Liver (tissue), 9 donors: ENCODE data around the gene SH3D21. TPM values are rescaled to one million over a fixed set of nuclear protein-coding genes. Genes with fewer than 3 reads are reported as not detected.

Experiments
- DNase-seq: peaks from one replicate; pipeline ENCODE4 v3.0.0-alpha.2; 2017; ENCODE audit warnings: low spot score
- H3K27ac ChIP-seq, 2 donors: one replicate each; pipeline ENCODE4 v1.7.0; 2013; ENCODE audit warnings: inconsistent platforms in 2 of 2, low read length in 2 of 2, control low read depth in 1 of 2, low read depth in 1 of 2, mild to moderate bottlenecking in 1 of 2
- H3K27me3 ChIP-seq, 4 donors: one replicate each; pipeline versions ENCODE4 v1.6.1 to v1.7.0; 2013; ENCODE audit warnings: low read length in 3 of 4, inconsistent platforms in 1 of 4, mild to moderate bottlenecking in 1 of 4, moderate library complexity in 1 of 4; ENCODE audit not compliant: control insufficient read depth in 4 of 4, insufficient read depth in 4 of 4
- H3K36me3 ChIP-seq, 4 donors: one replicate each; pipeline versions ENCODE4 v1.6.1 to v1.7.0; 2013; ENCODE audit warnings: low read length in 3 of 4, mild to moderate bottlenecking in 3 of 4, low read depth in 1 of 4, moderate library complexity in 1 of 4; ENCODE audit not compliant: control insufficient read depth in 4 of 4, insufficient read depth in 3 of 4
- H3K4me1 ChIP-seq, 4 donors: one replicate each; pipeline versions ENCODE4 v1.6.1 to v1.7.0; 2013; ENCODE audit warnings: low read length in 3 of 4, mild to moderate bottlenecking in 3 of 4, moderate library complexity in 1 of 4; ENCODE audit not compliant: control insufficient read depth in 4 of 4, insufficient read depth in 4 of 4
- H3K4me3 ChIP-seq, 3 donors: one replicate each; pipeline versions ENCODE4 v1.6.1 to v1.7.0; 2013; ENCODE audit warnings: low read length in 3 of 3, control low read depth in 1 of 3, low read depth in 1 of 3, mild to moderate bottlenecking in 1 of 3
- H3K9ac ChIP-seq, 2 donors: one replicate each; pipeline ENCODE4 v1.7.0; 2013; ENCODE audit warnings: low read length in 2 of 2, mild to moderate bottlenecking in 2 of 2, moderate library complexity in 2 of 2, control low read depth in 1 of 2, low read depth in 1 of 2
- H3K9me3 ChIP-seq, 4 donors: one replicate each; pipeline versions ENCODE4 v1.6.1 to v1.7.0; 2013; ENCODE audit warnings: low read length in 3 of 4; ENCODE audit not compliant: control insufficient read depth in 4 of 4
- ATF3 ChIP-seq: IDR thresholded peaks from 2 replicates; pipeline ENCODE4 v1.6.1; 2016; ENCODE audit warnings: antibody characterized with exemption
- CTCF ChIP-seq: fragments of 150-350 bp; IDR thresholded peaks from 2 replicates; pipeline ENCODE4 v1.5.1; 2017; ENCODE audit warnings: improper control_type of control experiment, low read depth, low read length; ENCODE audit not compliant: missing input control
- EGR1 ChIP-seq, 2 donors: IDR thresholded peaks; 2 replicates each; pipeline ENCODE4 v1.6.1; 2016 to 2018; ENCODE audit warnings: antibody characterized with exemption in 2 of 2, low read depth in 2 of 2
- FOXA1 ChIP-seq: IDR thresholded peaks from 2 replicates; pipeline ENCODE4 v1.6.1; 2016; ENCODE audit warnings: antibody characterized with exemption
- FOXA2 ChIP-seq: IDR thresholded peaks from 2 replicates; pipeline ENCODE4 v1.6.1; 2016; ENCODE audit warnings: antibody characterized with exemption
- GABPA ChIP-seq, 2 donors: IDR thresholded peaks in 1 of 2; conservative IDR thresholded peaks in 1 of 2; 2 replicates each; pipeline ENCODE4 v1.6.1; 2016; ENCODE audit warnings: antibody characterized with exemption in 2 of 2, mild to moderate bottlenecking in 1 of 2, moderate library complexity in 1 of 2
- HNF4A ChIP-seq, 2 donors: conservative IDR thresholded peaks; 2 replicates each; pipeline ENCODE4 v1.6.1; 2016; ENCODE audit warnings: antibody characterized with exemption in 2 of 2, mild to moderate bottlenecking in 2 of 2
- HNF4G ChIP-seq: IDR thresholded peaks from 2 replicates; pipeline ENCODE4 v1.6.1; 2016; ENCODE audit warnings: antibody characterized with exemption
- JUND ChIP-seq, 2 donors: IDR thresholded peaks; 2 replicates each; pipeline ENCODE4 v1.6.1; 2016; ENCODE audit warnings: antibody characterized with exemption in 2 of 2
- MAX ChIP-seq: IDR thresholded peaks from 2 replicates; pipeline ENCODE4 v1.6.1; 2016; ENCODE audit warnings: antibody characterized with exemption
- NR2F2 ChIP-seq: IDR thresholded peaks from 2 replicates; pipeline ENCODE4 v1.6.1; 2016; ENCODE audit warnings: antibody characterized with exemption
- RAD21 ChIP-seq, 2 donors: IDR thresholded peaks; 2 replicates each; pipeline ENCODE4 v1.6.1; 2016; ENCODE audit warnings: antibody characterized with exemption in 2 of 2, mild to moderate bottlenecking in 2 of 2
- REST ChIP-seq: IDR thresholded peaks from 2 replicates; pipeline ENCODE4 v1.6.1; 2016; ENCODE audit warnings: antibody characterized with exemption, mild to moderate bottlenecking
- RXRA ChIP-seq, 2 donors: IDR thresholded peaks; 2 replicates each; pipeline ENCODE4 v1.6.1; 2017 to 2018; ENCODE audit warnings: antibody characterized with exemption in 2 of 2, mild to moderate bottlenecking in 1 of 2
- SP1 ChIP-seq: IDR thresholded peaks from 2 replicates; pipeline ENCODE4 v1.6.1; 2018; ENCODE audit warnings: antibody characterized with exemption, mild to moderate bottlenecking
- TAF1 ChIP-seq: conservative IDR thresholded peaks from 2 replicates; pipeline ENCODE4 v1.6.1; 2016; ENCODE audit warnings: antibody characterized with exemption, mild to moderate bottlenecking
- YY1 ChIP-seq: IDR thresholded peaks from 2 replicates; pipeline ENCODE4 v1.6.1; 2016; ENCODE audit warnings: antibody characterized with exemption, mild to moderate bottlenecking
- ZBTB33 ChIP-seq: IDR thresholded peaks from 2 replicates; pipeline ENCODE4 v1.6.1; 2016; ENCODE audit warnings: antibody characterized with exemption
- WGBS: extraction: QIAGEN DNeasy Blood & Tissue Kit; methylation state at CpG from one replicate; pipeline ENCODE4 v1.1.7; 2013; 5-methylcytosine and 5-hydroxymethylcytosine counted together
- polyA plus RNA-seq, 2 donors: library from polyadenylated mRNA; stranded (reverse) in 1 of 2; unstranded in 1 of 2; fragments of 200-250 nt in 1 of 2; fragments of >200 nt in 1 of 2; fragmentation: Nextera tagmentation in 1 of 2; extraction: Ambion mirVana in 1 of 2; gene quantifications; one replicate each; pipeline versions ENCODE4 v1.2.1 to v1.2.3, GENCODE V29; 2013 to 2015
- total RNA-seq, 2 donors: library from RNA; depleted of rRNA; stranded (reverse); fragments of >200 nt; gene quantifications; one replicate each; pipeline ENCODE4 v1.2.3, GENCODE V29; 2014
- donor health status: healthy.
- donor health status: healthy.
- donor health status: healthy.
- donor health status: healthy.
- donor health status: healthy.

The SH3D21 gene
- total and polyA plus RNA-seq, 4 donors: 0.29 to 1.0 (median 0.41) TPM

- WGBS: 83% methylated on average over 1 of the region's 1 CpG
- H3K9me3 ChIP-seq: no peaks in the 10 kb centered on the region
- peaks cover 3 to 9% (median 7%) of the 10 kb centered on the region in 4 donors for H3K4me1 ChIP-seq
- no peaks in the 10 kb centered on the region for H3K27me3 ChIP-seq
- H3K4me3 ChIP-seq: no peak overlapping the region
- H3K36me3 ChIP-seq: peaks cover 18 to 63% (median 52%) of the 10 kb centered on the region in 4 donors
- H3K27ac ChIP-seq: no peak overlapping the region
- DNase-seq: no peak
- no peak for TF ChIP-seq MAX
- TF ChIP-seq FOXA1: no peak
- TF ChIP-seq JUND (IDR thresholded peaks at IDR 0.05): no peak
- TF ChIP-seq TAF1: no peak
- no peak for TF ChIP-seq NR2F2
- no peak for TF ChIP-seq FOXA2
- TF ChIP-seq YY1: no peak
- no peak for TF ChIP-seq HNF4A (conservative IDR thresholded peaks at IDR 0.05)
- TF ChIP-seq CTCF: no peak
- TF ChIP-seq RAD21 (IDR thresholded peaks at IDR 0.05): no peak
- no peak for TF ChIP-seq EGR1 (IDR thresholded peaks at IDR 0.05; ENCODE audit: low read depth in 2 of 2)
- no peak for TF ChIP-seq ATF3
- no peak for TF ChIP-seq GABPA (IDR thresholded peaks at IDR 0.05 in 1 of 2, conservative IDR thresholded peaks at IDR 0.05 in 1 of 2)
- TF ChIP-seq ZBTB33: no peak
- no peak for TF ChIP-seq REST
- no peak for TF ChIP-seq HNF4G
- TF ChIP-seq RXRA (IDR thresholded peaks at IDR 0.05): no peak
- TF ChIP-seq SP1: no peak
- H3K9ac ChIP-seq: no peak overlapping the region
Observed at GRCh38 chr1:36301220-36301619, 4.9 kb upstream of the SH3D21 start.

- Histone ChIP-seq H3K4me1 (peaks cover 3 to 15% (median 11%) of the 10 kb centered on the region in 4 donors), H3K4me3 (no peak overlapping the region), H3K9ac (no peak overlapping the region), H3K36me3 (peaks cover 18 to 48% (median 41%) of the 10 kb centered on the region in 4 donors), H3K27ac (no peak overlapping the region), H3K9me3 (no peaks in the 10 kb centered on the region), H3K27me3 (no peaks in the 10 kb centered on the region)
- WGBS: 83% methylated on average over 5 of the region's 5 CpGs
- DNase-seq: no peak
- TF ChIP-seq ZBTB33 (no peak), JUND (IDR thresholded peaks at IDR 0.05) (no peak), FOXA2 (no peak), ATF3 (no peak), REST (no peak), NR2F2 (no peak), EGR1 (IDR thresholded peaks at IDR 0.05; ENCODE audit: low read depth in 2 of 2) (no peak), SP1 (no peak), RXRA (IDR thresholded peaks at IDR 0.05) (no peak), HNF4G (no peak), YY1 (no peak), RAD21 (IDR thresholded peaks at IDR 0.05) (no peak), HNF4A (conservative IDR thresholded peaks at IDR 0.05) (no peak)
Observed at GRCh38 chr1:36303244-36303643, 2.9 kb upstream of the SH3D21 start.
